GM18502 (cell line): ENCODE results near the gene TAF1D.
A peak's percentile ranks its signal among the peaks of the same experiment; 100 is the strongest.

Experiments used
- ATAC-seq: cut with Tn5 transposase; IDR thresholded peaks from one replicate; pipeline ENCODE4 v1.9.1; 2021; ENCODE audit warnings: mild to moderate bottlenecking; ENCODE audit not compliant: unreplicated experiment, poor library complexity

The TAF1D gene

GRCh38 chr11:93727985-93728791, 13.1 kb downstream of the TAF1D start:
- ATAC-seq = no peak

GRCh38 chr11:93724089-93724488, 17.2 kb downstream of the TAF1D start:
- ATAC-seq = no peak

GRCh38 chr11:93720522-93720921, 20.8 kb downstream of the TAF1D start:
- no peak for ATAC-seq

- ATAC-seq = no peak
Measured at GRCh38 chr11:93719310-93719709, 22.0 kb downstream of the TAF1D start.

DNA sequence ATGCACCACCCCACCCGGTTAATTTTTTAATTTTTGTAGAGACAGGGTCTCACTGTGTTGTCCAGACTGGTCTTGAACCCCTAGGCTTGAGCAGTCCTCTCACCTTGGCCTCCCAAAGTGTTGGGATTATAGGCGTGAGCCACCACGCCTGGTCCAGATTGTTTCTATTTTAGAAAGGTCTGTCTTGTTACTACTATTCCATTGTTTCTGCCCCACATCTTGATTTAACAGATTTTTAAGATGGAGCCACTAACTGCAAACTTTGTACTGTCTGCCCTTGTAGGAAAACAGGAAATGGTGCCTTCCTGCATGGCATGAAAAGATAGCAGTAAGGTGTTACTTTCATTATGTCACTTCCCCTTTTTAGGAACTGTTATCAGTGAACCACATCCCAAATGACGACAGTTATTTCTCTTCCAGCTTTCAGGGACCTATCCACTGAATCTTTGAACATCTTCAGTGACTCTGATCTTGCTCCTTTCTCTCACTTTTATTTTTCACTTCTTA, 23.2 kb downstream of the TAF1D start:
- ATAC-seq = peak; percentile 95

DNA sequence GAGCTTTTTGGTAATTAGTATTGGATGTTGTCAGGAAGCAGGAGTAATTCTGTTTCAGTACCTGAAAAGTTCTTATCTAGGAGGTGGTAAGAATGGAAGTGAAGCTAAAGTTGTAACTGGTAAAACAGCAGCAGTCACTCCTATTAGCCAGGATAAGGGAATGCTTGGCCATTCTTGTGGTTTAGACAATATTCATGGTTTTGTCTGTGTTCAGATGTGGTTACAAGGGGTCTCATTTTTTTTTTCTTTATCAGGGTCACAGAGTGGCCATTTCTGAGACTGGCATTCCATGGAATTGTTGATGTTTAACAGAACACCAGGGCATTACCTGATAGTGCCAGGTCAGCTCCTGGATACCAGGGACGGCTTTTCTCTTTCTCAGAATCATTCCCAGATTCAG, 23.8 kb downstream of the TAF1D start:
- ATAC-seq = no peak

DNA sequence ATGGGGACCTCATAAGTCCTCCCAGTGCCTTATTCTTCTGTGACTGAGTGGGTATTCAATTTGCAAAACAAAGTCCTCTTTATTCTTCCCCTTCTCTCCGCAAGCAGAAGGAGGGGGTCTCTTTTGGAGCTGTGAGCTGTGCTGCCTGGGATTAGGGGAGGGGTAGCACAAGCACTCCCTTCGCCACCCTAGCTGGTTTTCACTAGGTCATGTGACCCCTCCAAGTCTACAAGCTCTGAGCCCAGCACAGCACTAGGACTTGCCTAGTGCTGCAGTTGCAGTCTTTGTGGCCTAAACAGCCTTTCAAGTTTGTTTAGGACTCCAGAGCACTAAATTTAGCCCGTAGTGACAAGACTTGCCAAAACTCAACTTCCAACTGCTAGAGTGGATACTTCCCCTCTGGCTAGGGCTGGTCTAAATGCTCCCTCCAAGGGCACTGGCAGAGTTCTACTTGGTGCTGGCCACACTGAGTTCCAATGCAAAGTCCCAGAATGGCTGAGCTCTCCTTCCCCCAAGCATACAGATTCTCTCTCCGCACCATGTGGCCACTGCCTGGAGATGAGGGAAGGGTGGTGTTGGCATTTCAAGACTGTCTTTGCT, 25.4 kb downstream of the TAF1D start:
- ATAC-seq = no peak

DNA sequence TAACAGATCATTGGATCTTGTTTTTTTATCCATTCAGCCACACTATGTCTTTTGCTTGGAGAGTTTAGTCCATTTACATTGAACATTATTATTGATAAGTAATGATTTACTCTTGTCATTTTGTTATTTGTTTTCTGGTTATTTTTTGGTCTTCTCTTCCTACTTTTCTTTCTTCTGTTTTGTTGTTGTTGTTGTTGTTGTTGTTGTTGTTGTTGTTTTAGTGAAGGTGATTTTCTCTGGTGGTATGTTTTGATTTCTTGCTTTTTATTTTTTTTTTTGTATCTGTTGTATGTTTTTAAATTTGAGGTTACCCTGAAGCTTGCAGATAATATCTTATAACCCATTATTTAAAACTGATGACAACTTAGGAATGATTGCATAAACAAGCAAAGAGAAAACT, 28.6 kb downstream of the TAF1D start:
- no peak for ATAC-seq

GRCh38 chr11:93710239-93710638, 31.1 kb downstream of the TAF1D start:
- no peak for ATAC-seq

DNA sequence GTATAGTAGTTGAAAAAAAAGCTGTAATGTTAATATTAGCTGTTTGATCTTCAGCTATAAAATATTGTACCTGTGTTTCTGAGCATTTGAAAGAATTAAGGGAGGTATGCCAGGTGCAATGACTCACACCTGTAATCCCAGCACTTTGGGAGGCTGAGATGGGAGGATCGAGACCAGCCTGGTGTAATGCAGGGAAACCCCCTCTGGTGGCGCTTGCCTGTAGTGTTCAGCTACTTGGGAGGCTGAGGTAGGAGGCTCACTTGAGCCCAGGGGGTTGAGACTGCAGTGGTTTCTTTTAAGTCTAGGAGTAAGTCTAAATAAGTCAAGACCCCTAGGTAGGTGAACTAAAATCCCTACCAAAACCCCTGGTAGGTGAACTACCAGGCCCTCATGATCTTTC, 37.1 kb downstream of the TAF1D start:
- no peak for ATAC-seq

GRCh38 chr11:93700830-93701229, 40.5 kb downstream of the TAF1D start:
- no peak for ATAC-seq

- no peak for ATAC-seq
Measured at GRCh38 chr11:93697611-93698010, 43.7 kb downstream of the TAF1D start.

- no peak for ATAC-seq
Measured at GRCh38 chr11:93694557-93694956, 46.7 kb downstream of the TAF1D start.

GRCh38 chr11:93694109-93694508, 47.2 kb downstream of the TAF1D start:
- no peak for ATAC-seq

DNA sequence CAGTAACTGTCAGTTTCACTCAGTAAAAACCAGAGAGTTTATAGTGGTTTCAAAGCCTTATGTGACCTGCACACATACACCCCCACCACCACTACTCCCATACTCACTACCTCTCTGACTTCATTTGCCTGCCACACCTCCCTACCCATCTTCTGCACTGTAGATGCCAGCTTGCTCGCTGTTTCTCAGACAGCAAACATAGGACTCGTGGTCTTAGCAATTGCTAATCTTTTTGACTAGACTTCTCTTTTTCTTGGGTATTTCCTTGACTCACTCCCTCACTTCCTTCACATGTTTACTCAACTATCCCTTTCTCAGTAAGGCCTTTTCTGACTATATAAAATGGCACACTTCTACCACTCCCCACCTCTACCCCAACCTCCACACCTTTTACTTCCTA, 52.1 kb downstream of the TAF1D start:
- ATAC-seq = peak; percentile 66

DNA sequence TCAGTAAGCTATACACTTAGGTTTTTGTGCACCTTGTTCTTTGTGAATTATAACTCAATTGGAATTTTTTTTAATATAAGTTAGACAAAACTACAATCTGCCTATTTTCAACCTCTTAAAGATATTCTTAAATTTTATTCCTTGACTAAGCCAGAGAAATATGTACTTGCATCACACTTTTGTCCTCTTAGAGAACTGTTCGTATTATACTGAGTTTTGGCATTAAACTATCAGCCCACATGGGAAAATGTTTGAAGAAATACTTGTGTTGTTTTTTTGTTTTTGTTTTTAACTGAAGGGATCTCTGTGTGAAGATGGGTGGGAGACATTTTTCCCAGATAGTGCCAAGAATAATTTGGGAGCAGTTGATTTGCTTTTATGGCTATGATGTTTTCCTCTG, 54.5 kb downstream of the TAF1D start:
- no peak for ATAC-seq

- ATAC-seq = no peak
Measured at GRCh38 chr11:93686226-93686625, 55.1 kb downstream of the TAF1D start.
